Measurements from ENCODE around the gene KLHDC2.
"Not testable (repeated sequence)": the region's sequence is repeated elsewhere in the genome, so short reads cannot be mapped to it uniquely, and the experiment has no call there.

KLHDC2 gene

GRCh38 chr14:49746476-49746875 is 21.5 kb upstream of the KLHDC2 start:
- H3K4me3 ChIP-seq (ENCODE audit: low read depth, low read length); POLR2A ChIA-PET; H3K36me3 ChIP-seq (ENCODE audit: control insufficient read depth in 2 of 2, insufficient read depth in 1 of 2, low read length in 2 of 2); H3K9me3 ChIP-seq (ENCODE audit: control insufficient read depth, insufficient read depth, low read depth, low read length); H3K4me1 ChIP-seq (ENCODE audit: control insufficient read depth, insufficient read depth, low read length); H3K27ac ChIP-seq (ENCODE audit: extremely low read depth, low read depth, low read length): not testable (repeated sequence)
- CTCF ChIA-PET: interaction anchor here (0.6 kb wide), 1 partner anchor 13 kb away, joined by 3 read pairs; no protein-coding TSS in a partner anchor
- TF ChIP-seq, protein P1, sequence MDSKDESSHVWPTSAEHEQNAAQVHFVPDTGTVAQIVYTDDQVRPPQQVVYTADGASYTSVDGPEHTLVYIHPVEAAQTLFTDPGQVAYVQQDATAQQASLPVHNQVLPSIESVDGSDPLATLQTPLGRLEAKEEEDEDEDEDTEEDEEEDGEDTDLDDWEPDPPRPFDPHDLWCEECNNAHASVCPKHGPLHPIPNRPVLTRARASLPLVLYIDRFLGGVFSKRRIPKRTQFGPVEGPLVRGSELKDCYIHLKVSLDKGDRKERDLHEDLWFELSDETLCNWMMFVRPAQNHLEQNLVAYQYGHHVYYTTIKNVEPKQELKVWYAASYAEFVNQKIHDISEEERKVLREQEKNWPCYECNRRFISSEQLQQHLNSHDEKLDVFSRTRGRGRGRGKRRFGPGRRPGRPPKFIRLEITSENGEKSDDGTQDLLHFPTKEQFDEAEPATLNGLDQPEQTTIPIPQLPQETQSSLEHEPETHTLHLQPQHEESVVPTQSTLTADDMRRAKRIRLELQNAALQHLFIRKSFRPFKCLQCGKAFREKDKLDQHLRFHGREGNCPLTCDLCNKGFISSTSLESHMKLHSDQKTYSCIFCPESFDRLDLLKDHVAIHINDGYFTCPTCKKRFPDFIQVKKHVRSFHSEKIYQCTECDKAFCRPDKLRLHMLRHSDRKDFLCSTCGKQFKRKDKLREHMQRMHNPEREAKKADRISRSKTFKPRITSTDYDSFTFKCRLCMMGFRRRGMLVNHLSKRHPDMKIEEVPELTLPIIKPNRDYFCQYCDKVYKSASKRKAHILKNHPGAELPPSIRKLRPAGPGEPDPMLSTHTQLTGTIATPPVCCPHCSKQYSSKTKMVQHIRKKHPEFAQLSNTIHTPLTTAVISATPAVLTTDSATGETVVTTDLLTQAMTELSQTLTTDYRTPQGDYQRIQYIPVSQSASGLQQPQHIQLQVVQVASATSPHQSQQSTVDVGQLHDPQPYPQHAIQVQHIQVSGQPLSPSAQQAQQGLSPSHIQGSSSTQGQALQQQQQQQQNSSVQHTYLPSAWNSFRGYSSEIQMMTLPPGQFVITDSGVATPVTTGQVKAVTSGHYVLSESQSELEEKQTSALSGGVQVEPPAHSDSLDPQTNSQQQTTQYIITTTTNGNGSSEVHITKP (tag by site-specific recombination; IDR thresholded peaks at IDR 0.05): peak; percentile 31; the same call in 1 of the 2 replicates

GRCh38 chr14:49754570-49755097 is 13.3 kb upstream of the KLHDC2 start:
- TF ChIP-seq, protein P1 (tag by site-specific recombination; IDR thresholded peaks at IDR 0.05): no peak
- TF ChIP-seq ZNF521 (tag by site-specific recombination; IDR thresholded peaks at IDR 0.05) (no peak), KLF7 (tag by site-specific recombination; IDR thresholded peaks at IDR 0.05; ENCODE audit: borderline replicate concordance) (no peak)
- H3K27ac ChIP-seq (ENCODE audit: extremely low read depth, low read depth, low read length): no peak overlapping the region
- H3K36me3 ChIP-seq (ENCODE audit: control insufficient read depth in 2 of 2, insufficient read depth in 1 of 2, low read length in 2 of 2): no peaks in the 10 kb centered on the region
- H3K4me1 ChIP-seq (ENCODE audit: control insufficient read depth, insufficient read depth, low read length): no peaks in the 10 kb centered on the region
- no peak overlapping the region for H3K4me3 ChIP-seq (ENCODE audit: low read depth, low read length)
- POLR2A ChIA-PET: no interaction called here
- no peaks in the 10 kb centered on the region for H3K9me3 ChIP-seq (ENCODE audit: control insufficient read depth, insufficient read depth, low read depth, low read length)
- CTCF ChIA-PET: no interaction called here

DNA sequence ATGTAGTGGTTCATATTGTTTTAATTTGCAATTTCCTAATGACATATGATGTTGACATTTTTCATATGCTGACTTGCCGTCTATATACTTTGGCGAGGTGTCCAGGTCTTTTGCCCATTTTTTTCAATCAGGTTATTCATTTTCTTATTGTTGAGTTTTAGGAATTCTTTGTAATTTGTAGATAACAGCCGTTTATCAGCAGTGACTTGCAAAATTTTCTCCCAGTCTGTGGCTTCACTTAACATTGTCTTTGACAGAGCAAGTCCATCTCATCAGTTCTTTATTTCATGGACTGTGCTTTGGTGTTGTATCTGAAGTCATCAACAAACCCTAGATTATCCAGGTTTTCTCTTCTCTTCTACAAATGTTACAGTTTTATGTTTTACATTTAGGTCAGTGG is 12.6 kb upstream of the KLHDC2 start:
- TF ChIP-seq ZNF423 (tag by site-specific recombination; IDR thresholded peaks at IDR 0.05) (no peak), ZNF335 (tag by site-specific recombination; conservative IDR thresholded peaks at IDR 0.05) (no peak), TCF7L2 (IDR thresholded peaks at IDR 0.05; ENCODE audit: borderline replicate concordance, low read depth, low read length) (no peak), ZNF324 (tag by site-specific recombination; IDR thresholded peaks at IDR 0.05) (no peak), ZNF596 (tag by site-specific recombination; IDR thresholded peaks at IDR 0.05) (no peak), ZNF37A (tag by site-specific recombination; IDR thresholded peaks at IDR 0.05) (no peak), BCL11B (tag by site-specific recombination; IDR thresholded peaks at IDR 0.05; ENCODE audit: low read depth) (no peak), MEIS1 (CRISPR knock-in tag; IDR thresholded peaks at IDR 0.05; ENCODE audit: borderline replicate concordance) (no peak), CTCF (tag by site-specific recombination; IDR thresholded peaks at IDR 0.05) (no peak), SP7 (tag by site-specific recombination; IDR thresholded peaks at IDR 0.05) (no peak), ZNF341 (tag by site-specific recombination; IDR thresholded peaks at IDR 0.05; ENCODE audit: low read depth) (no peak), ZNF169 (tag by site-specific recombination; IDR thresholded peaks at IDR 0.05) (no peak), ZNF416 (tag by site-specific recombination; IDR thresholded peaks at IDR 0.05) (no peak)
- TF ChIP-seq, protein P2, sequence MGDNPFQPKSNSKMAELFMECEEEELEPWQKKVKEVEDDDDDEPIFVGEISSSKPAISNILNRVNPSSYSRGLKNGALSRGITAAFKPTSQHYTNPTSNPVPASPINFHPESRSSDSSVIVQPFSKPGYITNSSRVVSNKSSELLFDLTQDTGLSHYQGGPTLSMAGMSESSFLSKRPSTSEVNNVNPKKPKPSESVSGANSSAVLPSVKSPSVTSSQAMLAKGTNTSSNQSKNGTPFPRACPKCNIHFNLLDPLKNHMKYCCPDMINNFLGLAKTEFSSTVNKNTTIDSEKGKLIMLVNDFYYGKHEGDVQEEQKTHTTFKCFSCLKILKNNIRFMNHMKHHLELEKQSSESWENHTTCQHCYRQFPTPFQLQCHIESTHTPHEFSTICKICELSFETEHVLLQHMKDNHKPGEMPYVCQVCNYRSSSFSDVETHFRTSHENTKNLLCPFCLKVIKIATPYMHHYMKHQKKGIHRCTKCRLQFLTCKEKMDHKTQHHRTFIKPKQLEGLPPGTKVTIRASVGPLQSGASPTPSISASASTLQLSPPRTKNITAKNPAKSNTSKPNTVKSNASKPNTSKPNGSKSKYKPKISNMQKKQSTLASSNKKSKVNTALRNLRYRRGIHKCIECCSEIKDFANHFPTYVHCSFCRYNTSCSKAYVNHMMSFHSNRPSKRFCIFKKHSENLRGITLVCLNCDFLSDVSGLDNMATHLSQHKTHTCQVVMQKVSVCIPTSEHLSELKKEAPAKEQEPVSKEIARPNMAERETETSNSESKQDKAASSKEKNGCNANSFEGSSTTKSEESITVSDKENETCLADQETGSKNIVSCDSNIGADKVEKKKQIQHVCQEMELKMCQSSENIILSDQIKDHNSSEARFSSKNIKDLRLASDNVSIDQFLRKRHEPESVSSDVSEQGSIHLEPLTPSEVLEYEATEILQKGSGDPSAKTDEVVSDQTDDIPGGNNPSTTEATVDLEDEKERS (tag by site-specific recombination; IDR thresholded peaks at IDR 0.05): no peak
- POLR2A ChIA-PET: no interaction called here

More for the DNA sequence above, 12.6 kb upstream of the KLHDC2 start:
- Histone ChIP-seq H3K4me1 (ENCODE audit: control insufficient read depth, insufficient read depth, low read length) (no peaks in the 10 kb centered on the region), H3K27ac (ENCODE audit: extremely low read depth, low read depth, low read length) (no peak overlapping the region), H3K4me3 (ENCODE audit: low read depth, low read length) (no peak overlapping the region), H3K9me3 (ENCODE audit: control insufficient read depth, insufficient read depth, low read depth, low read length) (no peaks in the 10 kb centered on the region), H3K36me3 (ENCODE audit: control insufficient read depth in 2 of 2, insufficient read depth in 1 of 2, low read length in 2 of 2) (no peaks in the 10 kb centered on the region)
- CTCF ChIA-PET: no interaction called here
